Pancreas (tissue), 10 donors: Measurements from ENCODE around the gene CHST11. TPM values are rescaled to one million over a fixed set of nuclear protein-coding genes. Genes with fewer than 3 reads are reported as not detected.
A peak's percentile ranks its signal among the peaks of the same experiment; 100 is the strongest.

Experiments used
- ATAC-seq, 4 donors: fragments of 200-7000 bp; cut with Tn5 transposase; one replicate each; pipeline versions ENCODE4 v1.8.0 to v1.9.1; 2020; ENCODE audit warnings: mild to moderate bottlenecking in 4 of 4, moderate library complexity in 4 of 4
- DNase-seq, 6 donors: peaks; one replicate each; pipeline ENCODE4 v3.0.0-alpha.2; 2020
- FAIRE-seq: peaks from 2 replicates; lab custom pipeline; 2012; peaks lifted over from hg19 to GRCh38; lab: Jason Lieb, UNC
- H3K27ac ChIP-seq, 4 donors: fragments of 200-600 bp; sonication (generic); 1 replicate in 3 of 4; 2 replicates in 1 of 4; pipeline versions ENCODE4 v1.5.0 to v1.8.0; 2020
- H3K27me3 ChIP-seq, 4 donors: fragments of 200-600 bp; one replicate each; pipeline ENCODE4 v1.8.0; 2021
- H3K36me3 ChIP-seq, 3 donors: fragments of 200-600 bp; sonication (generic) in 1 of 3; one replicate each; pipeline versions ENCODE4 v1.5.0 to v1.8.0; 2020 to 2021
- H3K4me1 ChIP-seq, 3 donors: fragments of 200-600 bp; one replicate each; pipeline ENCODE4 v1.8.0; 2021
- H3K4me3 ChIP-seq, 4 donors: fragments of 200-600 bp; sonication (generic) in 2 of 4; one replicate each; pipeline versions ENCODE4 v1.5.0 to v1.8.0; 2020 to 2021
- H3K9me3 ChIP-seq, 4 donors: fragments of 200-600 bp; one replicate each; pipeline ENCODE4 v1.8.0; 2021
- WGBS, 2 donors: extraction: QIAGEN DNeasy Blood & Tissue Kit; methylation state at CpG; one replicate each; pipeline ENCODE4 v1.1.7; 2013; 5-methylcytosine and 5-hydroxymethylcytosine counted together
- intact Hi-C, 3 donors: fragments of 100-400 bp; cut with DNase I; formaldehyde crosslinking; loops; one replicate each; pipeline versions ENCODE4 v1.11.1 to v1.14.2; 2022
- polyA plus RNA-seq, 2 donors: library from polyadenylated mRNA; stranded (reverse); fragments of 200-250 nt; gene quantifications; one replicate each; pipeline ENCODE4 v1.2.3, GENCODE V29; 2013
- total RNA-seq, 6 donors: library from RNA; stranded (reverse); fragmentation: NEBNext Ultra II Directional in 4 of 6; extraction: Animal tissue kit (Norgen Biotek cat#: 25700) in 4 of 6; gene quantifications; one replicate each; pipeline versions ENCODE4 v1.2.1 to v1.2.4, GENCODE V29; 2021 to 2023
- TF ChIP-seq, protein P1 (sequence below), 4 donors: fragments of 200-600 bp; sonication (generic) in 3 of 4; IDR thresholded peaks; one replicate each; pipeline versions ENCODE4 v1.5.0 to v1.8.0; 2021; ENCODE audit warnings: antibody characterized with exemption in 4 of 4
- donor health status: healthy with polysubstance abuse.
- donor health status: DM: no; HTN: no; CAD: no; lungs with moderate emphysema.
- donor health status: DM: no; HTN: no; CAD: no.
- donor health status: control.
- donor health status: control.
- donor health status: Bipolar disorder and iron deficiency.
- donor health status: DM: yes; HTN: yes; CAD: no.
- donor health status: DM: no; HTN: no; CAD: no.
- donor health status: DM: no; HTN: no; CAD: no.
- donor health status: DM: yes; HTN: yes; CAD: no.

The CHST11 gene
- total and polyA plus RNA-seq, 8 donors = 1.1 to 14.8 (median 7.8) TPM

DNA sequence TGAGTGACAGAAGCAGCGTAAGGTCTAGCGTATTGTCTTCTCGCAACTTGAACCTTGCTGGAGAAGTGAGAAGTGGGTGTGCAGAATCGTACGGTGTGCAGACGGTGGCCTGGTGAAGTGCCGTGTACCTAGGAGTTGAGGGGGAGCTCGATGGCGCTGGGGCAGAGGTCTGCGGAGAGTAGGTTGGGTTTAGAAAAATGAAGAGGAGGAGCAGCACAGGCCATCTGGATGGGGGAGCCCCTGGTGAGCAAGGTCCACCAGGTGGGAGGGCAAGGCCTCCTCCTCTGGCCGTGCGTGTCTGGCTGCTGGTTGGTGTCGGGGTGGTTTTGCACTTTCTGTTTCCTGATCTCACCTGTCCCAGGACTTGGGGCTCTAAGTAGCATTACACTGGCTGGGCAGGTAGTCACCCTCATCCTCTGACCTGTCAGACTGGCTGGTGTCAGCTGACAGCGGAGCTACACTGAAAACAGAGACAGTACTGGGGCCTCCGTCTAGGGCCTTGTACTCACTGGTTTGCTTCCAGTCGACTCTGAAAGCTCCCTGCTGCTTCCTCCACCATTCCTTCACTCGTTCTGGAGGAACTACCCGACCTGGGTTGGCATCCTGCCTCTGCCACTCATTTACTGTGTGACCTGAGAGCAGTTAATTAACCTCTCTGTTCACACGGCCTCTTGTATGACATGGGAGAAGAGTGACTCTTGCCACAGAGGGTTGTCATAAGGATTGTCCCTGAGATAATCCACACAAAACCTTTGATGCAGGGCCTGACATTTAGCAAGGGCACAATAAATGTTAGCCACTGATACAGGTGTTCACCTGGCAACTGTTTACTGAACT, 273.1 kb downstream of the CHST11 start:
- ATAC-seq (no peak), FAIRE-seq (no peak)
- intact Hi-C loops = no loop called here

GRCh38 chr12:104730763-104731162, 274.0 kb downstream of the CHST11 start:
- H3K36me3 ChIP-seq = no peaks in the 10 kb centered on the region
- H3K27ac ChIP-seq = no peak overlapping the region
- TF ChIP-seq, protein P1, sequence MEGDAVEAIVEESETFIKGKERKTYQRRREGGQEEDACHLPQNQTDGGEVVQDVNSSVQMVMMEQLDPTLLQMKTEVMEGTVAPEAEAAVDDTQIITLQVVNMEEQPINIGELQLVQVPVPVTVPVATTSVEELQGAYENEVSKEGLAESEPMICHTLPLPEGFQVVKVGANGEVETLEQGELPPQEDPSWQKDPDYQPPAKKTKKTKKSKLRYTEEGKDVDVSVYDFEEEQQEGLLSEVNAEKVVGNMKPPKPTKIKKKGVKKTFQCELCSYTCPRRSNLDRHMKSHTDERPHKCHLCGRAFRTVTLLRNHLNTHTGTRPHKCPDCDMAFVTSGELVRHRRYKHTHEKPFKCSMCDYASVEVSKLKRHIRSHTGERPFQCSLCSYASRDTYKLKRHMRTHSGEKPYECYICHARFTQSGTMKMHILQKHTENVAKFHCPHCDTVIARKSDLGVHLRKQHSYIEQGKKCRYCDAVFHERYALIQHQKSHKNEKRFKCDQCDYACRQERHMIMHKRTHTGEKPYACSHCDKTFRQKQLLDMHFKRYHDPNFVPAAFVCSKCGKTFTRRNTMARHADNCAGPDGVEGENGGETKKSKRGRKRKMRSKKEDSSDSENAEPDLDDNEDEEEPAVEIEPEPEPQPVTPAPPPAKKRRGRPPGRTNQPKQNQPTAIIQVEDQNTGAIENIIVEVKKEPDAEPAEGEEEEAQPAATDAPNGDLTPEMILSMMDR (IDR thresholded peaks at IDR 0.05) = no peak
- no peaks in the 10 kb centered on the region for H3K27me3 ChIP-seq
- intact Hi-C loops = no loop called here
- no peak overlapping the region for H3K4me3 ChIP-seq
- 84 to 87% methylated on average over 4 of the region's 4 CpGs for WGBS, 2 donors
- no peak for FAIRE-seq
- no peak for DNase-seq
- no peaks in the 10 kb centered on the region for H3K4me1 ChIP-seq
- ATAC-seq = no peak
- no peaks in the 10 kb centered on the region for H3K9me3 ChIP-seq

More for the DNA sequence above, 273.1 kb downstream of the CHST11 start:
- 87 to 92% methylated on average over 19 of the region's 19 CpGs for WGBS, 2 donors
- H3K9me3 ChIP-seq = no peaks in the 10 kb centered on the region
- H3K27ac ChIP-seq = no peak overlapping the region
- no peak overlapping the region for H3K4me3 ChIP-seq
- H3K27me3 ChIP-seq = no peaks in the 10 kb centered on the region
- no peaks in the 10 kb centered on the region for H3K36me3 ChIP-seq
- no peak for DNase-seq
- H3K4me1 ChIP-seq = no peaks in the 10 kb centered on the region
- TF ChIP-seq, protein P1 (IDR thresholded peaks at IDR 0.05) = no peak

DNA sequence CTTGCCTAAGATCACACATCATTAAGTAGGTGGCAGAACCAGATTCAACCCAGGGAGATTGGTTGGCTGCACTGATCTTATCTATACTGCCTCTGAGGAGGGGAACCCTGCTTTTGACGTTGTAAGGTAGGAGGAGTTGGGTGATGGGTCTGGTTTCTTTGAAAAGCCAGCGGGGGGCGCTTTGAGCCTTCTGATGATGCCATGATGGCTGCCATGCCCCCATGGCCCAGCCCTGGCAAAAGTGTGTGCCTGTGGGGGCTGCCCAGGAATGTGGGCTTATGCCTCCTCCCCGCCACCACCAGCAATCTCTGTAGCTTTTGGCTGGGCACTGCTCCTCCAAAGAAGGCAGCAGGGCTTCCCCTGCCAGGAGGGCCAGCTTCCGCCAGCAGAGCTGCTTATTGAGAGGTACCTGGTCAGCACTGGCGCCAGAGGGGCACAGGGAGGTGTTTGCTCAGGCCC, 277.0 kb downstream of the CHST11 start:
- no peak overlapping the region for H3K27ac ChIP-seq
- TF ChIP-seq, protein P1 (IDR thresholded peaks at IDR 0.05) = no peak
- ATAC-seq = peak in 3 of 4 donors; percentile 28 to 64 (median 37)
- no peaks in the 10 kb centered on the region for H3K9me3 ChIP-seq
- no peaks in the 10 kb centered on the region for H3K4me1 ChIP-seq
- no peak for DNase-seq
- no peaks in the 10 kb centered on the region for H3K36me3 ChIP-seq
- no peaks in the 10 kb centered on the region for H3K27me3 ChIP-seq
- H3K4me3 ChIP-seq = no peak overlapping the region
- intact Hi-C loops = no loop called here
- WGBS, 2 donors = 68 to 75% methylated on average over 6 of the region's 6 CpGs
- FAIRE-seq = no peak

DNA sequence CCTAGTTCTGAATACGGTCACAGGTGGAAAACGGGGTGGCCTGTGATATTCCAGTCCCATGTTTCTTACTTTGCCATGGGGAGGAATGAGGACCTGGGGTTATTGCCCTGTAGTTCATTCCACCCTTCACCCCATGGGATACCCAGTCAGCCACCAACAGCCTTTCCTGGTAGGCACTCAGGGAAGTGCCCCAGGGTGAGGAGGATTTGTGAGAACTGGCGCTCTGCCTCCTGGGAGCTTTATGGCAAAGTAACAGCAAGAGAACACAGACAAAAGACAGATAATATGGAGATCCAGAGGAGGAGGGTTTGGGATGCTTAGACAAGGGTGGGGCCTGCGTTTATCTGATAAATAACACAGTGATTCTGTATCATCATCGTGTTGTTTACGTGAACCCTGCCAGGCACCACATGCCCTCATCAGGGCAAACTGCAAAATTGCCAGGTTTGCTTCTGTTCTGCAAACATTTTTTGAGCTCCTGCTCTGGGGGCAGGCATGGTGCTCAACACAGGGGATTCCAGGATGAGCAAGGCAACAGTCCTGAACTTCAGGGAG, 277.9 kb downstream of the CHST11 start:
- FAIRE-seq (no peak), ATAC-seq (no peak)
- 70 to 73% methylated on average over 6 of the region's 6 CpGs for WGBS, 2 donors

More for the DNA sequence above, 277.9 kb downstream of the CHST11 start:
- no peak for DNase-seq
- H3K36me3 ChIP-seq = no peaks in the 10 kb centered on the region
- intact Hi-C loops = no loop called here
- no peaks in the 10 kb centered on the region for H3K9me3 ChIP-seq
- no peak overlapping the region for H3K4me3 ChIP-seq
- TF ChIP-seq, protein P1 (IDR thresholded peaks at IDR 0.05) = no peak
- no peaks in the 10 kb centered on the region for H3K4me1 ChIP-seq
- no peak overlapping the region for H3K27ac ChIP-seq
- H3K27me3 ChIP-seq = no peaks in the 10 kb centered on the region
